ENCODE results near the gene LHPP.

GRCh38 chr10:124566222-124566888 lies 104.7 kb downstream of the LHPP start:
- TF ChIP-seq GABPA (IDR thresholded peaks at IDR 0.05; ENCODE audit: low read depth) = no peak
- TF ChIP-seq CTCF (IDR thresholded peaks at IDR 0.05; ENCODE audit: insufficient read depth, low read length) = no peak
- no peak for TF ChIP-seq POLR2AphosphoS5 (IDR thresholded peaks at IDR 0.05; ENCODE audit: low read depth)
- TF ChIP-seq, protein P1, sequence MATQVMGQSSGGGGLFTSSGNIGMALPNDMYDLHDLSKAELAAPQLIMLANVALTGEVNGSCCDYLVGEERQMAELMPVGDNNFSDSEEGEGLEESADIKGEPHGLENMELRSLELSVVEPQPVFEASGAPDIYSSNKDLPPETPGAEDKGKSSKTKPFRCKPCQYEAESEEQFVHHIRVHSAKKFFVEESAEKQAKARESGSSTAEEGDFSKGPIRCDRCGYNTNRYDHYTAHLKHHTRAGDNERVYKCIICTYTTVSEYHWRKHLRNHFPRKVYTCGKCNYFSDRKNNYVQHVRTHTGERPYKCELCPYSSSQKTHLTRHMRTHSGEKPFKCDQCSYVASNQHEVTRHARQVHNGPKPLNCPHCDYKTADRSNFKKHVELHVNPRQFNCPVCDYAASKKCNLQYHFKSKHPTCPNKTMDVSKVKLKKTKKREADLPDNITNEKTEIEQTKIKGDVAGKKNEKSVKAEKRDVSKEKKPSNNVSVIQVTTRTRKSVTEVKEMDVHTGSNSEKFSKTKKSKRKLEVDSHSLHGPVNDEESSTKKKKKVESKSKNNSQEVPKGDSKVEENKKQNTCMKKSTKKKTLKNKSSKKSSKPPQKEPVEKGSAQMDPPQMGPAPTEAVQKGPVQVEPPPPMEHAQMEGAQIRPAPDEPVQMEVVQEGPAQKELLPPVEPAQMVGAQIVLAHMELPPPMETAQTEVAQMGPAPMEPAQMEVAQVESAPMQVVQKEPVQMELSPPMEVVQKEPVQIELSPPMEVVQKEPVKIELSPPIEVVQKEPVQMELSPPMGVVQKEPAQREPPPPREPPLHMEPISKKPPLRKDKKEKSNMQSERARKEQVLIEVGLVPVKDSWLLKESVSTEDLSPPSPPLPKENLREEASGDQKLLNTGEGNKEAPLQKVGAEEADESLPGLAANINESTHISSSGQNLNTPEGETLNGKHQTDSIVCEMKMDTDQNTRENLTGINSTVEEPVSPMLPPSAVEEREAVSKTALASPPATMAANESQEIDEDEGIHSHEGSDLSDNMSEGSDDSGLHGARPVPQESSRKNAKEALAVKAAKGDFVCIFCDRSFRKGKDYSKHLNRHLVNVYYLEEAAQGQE (IDR thresholded peaks at IDR 0.05; ENCODE audit: insufficient replicate concordance, low read depth) = no peak
- no peak for TF ChIP-seq SPI1 (IDR thresholded peaks at IDR 0.05; ENCODE audit: borderline replicate concordance, low read depth)
